PC-3 (cell line): ENCODE data around the gene SMYD3.
"Not testable (repeated sequence)": the region's sequence is repeated elsewhere in the genome, so short reads cannot be mapped to it uniquely, and the experiment has no call there.

ENCODE experiments used
- EZH2 ChIP-seq: fragments of 300-600 bp; sonication (generic); IDR thresholded peaks from one replicate; pipeline ENCODE4 v1.6.1; 2017; ENCODE audit warnings: antibody characterized with exemption, mild to moderate bottlenecking, low read length; ENCODE audit not compliant: unreplicated experiment
- TF ChIP-seq, protein P1 (sequence below): fragments of 300-600 bp; sonication (generic); conservative IDR thresholded peaks from 2 replicates; pipeline ENCODE4 v1.5.1; 2017; ENCODE audit warnings: antibody characterized with exemption, low read depth, mild to moderate bottlenecking, low read length

DNA sequence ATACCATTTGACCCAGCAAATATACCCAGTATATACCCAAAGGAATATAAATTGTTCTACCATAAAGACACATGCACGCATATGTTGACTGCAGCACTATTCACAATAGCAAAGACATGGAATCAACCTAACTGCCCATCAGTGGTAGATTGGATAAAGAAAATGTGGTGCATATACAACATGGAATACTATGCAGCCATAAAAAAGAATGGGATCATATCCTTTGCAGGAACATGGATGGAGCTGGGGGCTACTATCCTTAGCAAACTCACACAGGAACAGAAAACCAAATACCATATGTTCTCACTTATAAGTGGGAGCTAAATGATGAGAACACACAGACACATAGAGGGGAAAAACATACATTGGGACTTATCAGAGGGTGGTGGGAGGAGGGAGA lies 766.7 kb downstream of the SMYD3 start:
- TF ChIP-seq, protein P1, sequence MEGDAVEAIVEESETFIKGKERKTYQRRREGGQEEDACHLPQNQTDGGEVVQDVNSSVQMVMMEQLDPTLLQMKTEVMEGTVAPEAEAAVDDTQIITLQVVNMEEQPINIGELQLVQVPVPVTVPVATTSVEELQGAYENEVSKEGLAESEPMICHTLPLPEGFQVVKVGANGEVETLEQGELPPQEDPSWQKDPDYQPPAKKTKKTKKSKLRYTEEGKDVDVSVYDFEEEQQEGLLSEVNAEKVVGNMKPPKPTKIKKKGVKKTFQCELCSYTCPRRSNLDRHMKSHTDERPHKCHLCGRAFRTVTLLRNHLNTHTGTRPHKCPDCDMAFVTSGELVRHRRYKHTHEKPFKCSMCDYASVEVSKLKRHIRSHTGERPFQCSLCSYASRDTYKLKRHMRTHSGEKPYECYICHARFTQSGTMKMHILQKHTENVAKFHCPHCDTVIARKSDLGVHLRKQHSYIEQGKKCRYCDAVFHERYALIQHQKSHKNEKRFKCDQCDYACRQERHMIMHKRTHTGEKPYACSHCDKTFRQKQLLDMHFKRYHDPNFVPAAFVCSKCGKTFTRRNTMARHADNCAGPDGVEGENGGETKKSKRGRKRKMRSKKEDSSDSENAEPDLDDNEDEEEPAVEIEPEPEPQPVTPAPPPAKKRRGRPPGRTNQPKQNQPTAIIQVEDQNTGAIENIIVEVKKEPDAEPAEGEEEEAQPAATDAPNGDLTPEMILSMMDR, result not testable (repeated sequence)
- TF ChIP-seq EZH2, result not testable (repeated sequence)
